ENCODE measurements around the gene NPHS1.

Gene NPHS1

DNA sequence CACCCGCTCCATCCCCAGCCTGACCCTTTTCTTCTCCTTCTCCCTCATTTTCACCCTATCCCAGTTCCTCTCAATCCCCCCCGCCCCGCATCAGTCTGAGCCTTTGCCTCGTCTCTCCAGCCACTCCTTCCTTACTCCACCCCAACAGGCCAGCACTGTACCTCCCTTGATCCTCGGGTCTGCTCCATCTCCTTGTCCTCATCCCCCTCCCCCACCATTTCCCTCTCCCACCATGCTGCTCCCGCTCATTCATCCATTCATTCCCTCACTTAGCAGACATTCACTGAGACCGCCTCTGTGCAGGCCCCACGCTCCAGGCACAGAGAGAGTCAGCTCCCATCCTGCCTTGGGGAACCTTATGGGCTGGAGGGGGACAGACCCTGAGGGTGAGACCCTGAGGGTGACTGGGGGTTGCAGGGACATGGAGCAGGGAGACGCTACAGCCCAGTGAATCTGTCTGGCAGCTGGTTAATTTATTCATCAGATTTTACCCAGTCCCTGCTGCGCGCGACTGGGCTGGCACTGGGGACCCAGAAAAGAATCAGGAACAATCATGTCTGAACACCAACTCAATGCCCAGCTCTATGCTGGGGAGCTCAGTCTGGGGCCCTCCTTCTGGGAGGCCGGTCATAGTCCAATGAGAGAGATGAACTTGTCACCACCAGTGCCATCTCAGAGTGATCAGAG is 76.1 kb downstream of the NPHS1 start:
- DNase-seq (ENCODE audit: low read depth), result no peak
- H3K4me3 ChIP-seq (ENCODE audit: low read length), result peak overlapping the region; percentile 72
- TF ChIP-seq CTCF (conservative IDR thresholded peaks at IDR 0.05; ENCODE audit: low read length), result no peak

All from AG10803 (cell line).